K562 (cell line): ENCODE measurements around the gene TMEM208. TPM values are rescaled to one million over a fixed set of nuclear protein-coding genes. Genes with fewer than 3 reads are reported as not detected.

Source experiments
- ATAC-seq: fragments of 200-7000 bp; cut with Tn5 transposase; 3 replicates; pipeline ENCODE4 v1.9.1; 2020; ENCODE audit warnings: moderate library complexity
- BruUV-seq: library from RNA; stranded (reverse); fragments of 400-500 nt; replicated peaks from 2 replicates; lab custom pipeline; 2021; lab: Mats Ljungman, UMichigan
- CTCF ChIA-PET: fragments of 300-600 bp; formaldehyde crosslinking; extraction: SDS; loops from one replicate; lab custom pipeline; 2021; ENCODE audit warnings: low intra/inter-chr PET ratio; lab: Yijun Ruan, JAX
- POLR2A ChIA-PET: fragments of 300-600, 350-650 bp; sonication (Branson Sonifier 250); formaldehyde crosslinking; extraction: SDS; loops from one replicate; lab custom pipeline; 2021; ENCODE audit warnings: antibody characterized with exemption, inconsistent platforms; lab: Yijun Ruan, JAX
- DNase-seq, 4 experiments: peaks; one replicate each; pipeline versions ENCODE4 v3.0.0 to v3.0.0-alpha.2; 2011 to 2018; ENCODE audit warnings: low spot score in 3 of 4, mixed read lengths in 3 of 4; ENCODE audit errors: extremely low read depth in 1 of 4
- FAIRE-seq: peaks from 2 replicates; lab custom pipeline; 2011; peaks lifted over from hg19 to GRCh38; lab: Jason Lieb, UNC
- H2AFZ ChIP-seq: 2 replicates; pipeline ENCODE4 v1.6.0; 2011; ENCODE audit warnings: low read depth, low read length, control low read depth, inconsistent platforms
- H3K27ac ChIP-seq: fragments of 200-600 bp; 3 replicates; pipeline ENCODE4 v1.8.0; 2011; ENCODE audit warnings: low read depth, mild to moderate bottlenecking, control low read depth, inconsistent platforms, low read length, moderate library complexity, mixed read lengths; ENCODE audit errors: extremely low read depth
- H3K27me3 ChIP-seq, 2 experiments: fragments of 300-600 bp in 1 of 2; 2 replicates in 1 of 2; 3 replicates in 1 of 2; pipeline versions ENCODE4 v1.6.0 to v1.8.0; 2011; ENCODE audit warnings: inconsistent platforms in 2 of 2, low read length in 2 of 2, mild to moderate bottlenecking in 1 of 2, mixed read lengths in 1 of 2, moderate library complexity in 1 of 2; ENCODE audit not compliant: control insufficient read depth in 2 of 2, insufficient read depth in 2 of 2
- H3K36me3 ChIP-seq: fragments of 300-600 bp; 3 replicates; pipeline ENCODE4 v1.8.0; 2011; ENCODE audit warnings: mild to moderate bottlenecking, low read length, inconsistent platforms; ENCODE audit not compliant: control insufficient read depth, insufficient read depth
- H3K4me1 ChIP-seq, 2 experiments: fragments of 200-600 bp in 1 of 2; replicated peaks in 1 of 2; 2 replicates in 1 of 2; 3 replicates in 1 of 2; pipeline versions ENCODE4 v1.5.1 to v1.8.0; 2011; ENCODE audit warnings: inconsistent platforms in 2 of 2, low read length in 2 of 2, mild to moderate bottlenecking in 1 of 2, mixed read lengths in 1 of 2, moderate library complexity in 1 of 2; ENCODE audit not compliant: control insufficient read depth in 2 of 2, insufficient read depth in 2 of 2
- H3K4me2 ChIP-seq: 2 replicates; pipeline ENCODE4 v1.6.1; 2011; ENCODE audit warnings: low read length, control low read depth, inconsistent platforms, mixed read lengths; ENCODE audit not compliant: insufficient read depth
- H3K4me3 ChIP-seq: fragments of 200-600 bp; sonication (generic), shearing (Covaris generic); 2 replicates; pipeline ENCODE4 v1.5.1; 2016; ENCODE audit warnings: control low read depth, inconsistent platforms
- H3K79me2 ChIP-seq: fragments of 200-600 bp; 3 replicates; pipeline ENCODE4 v1.8.0; 2011; ENCODE audit warnings: low read length, inconsistent platforms; ENCODE audit not compliant: control insufficient read depth, insufficient read depth
- H3K9ac ChIP-seq, 2 experiments: 2 replicates each; pipeline versions ENCODE4 v1.6.0 to v1.6.1; 2011; ENCODE audit warnings: low read depth in 2 of 2, low read length in 2 of 2, control low read depth in 1 of 2, inconsistent platforms in 1 of 2, mild to moderate bottlenecking in 1 of 2, mixed read lengths in 1 of 2; ENCODE audit not compliant: insufficient read depth in 1 of 2
- H3K9me1 ChIP-seq: one replicate; pipeline ENCODE4 v1.6.0; 2011; ENCODE audit warnings: inconsistent platforms, mild to moderate bottlenecking, low read length, moderate library complexity; ENCODE audit not compliant: control insufficient read depth, insufficient read depth
- H3K9me3 ChIP-seq: replicated peaks from 2 replicates; pipeline ENCODE4 v1.5.1; 2011; ENCODE audit warnings: low read depth, low read length, inconsistent platforms; ENCODE audit not compliant: control insufficient read depth, insufficient read depth
- H4K20me1 ChIP-seq: replicated peaks from 2 replicates; pipeline ENCODE4 v1.6.1; 2011; ENCODE audit warnings: low read length, inconsistent platforms, mixed read lengths; ENCODE audit not compliant: control insufficient read depth, insufficient read depth
- IRF9 ChIP-seq: fragments of 450-650 bp; IDR thresholded peaks from 2 replicates; pipeline ENCODE4 v1.6.1; 2016; ENCODE audit warnings: missing biosample characterization, missing genetic modification characterization
- MYBL2 ChIP-seq, 2 experiments: fragments of 450-650 bp in 1 of 2; sonication (generic) in 1 of 2; formaldehyde crosslinking in 1 of 2; IDR thresholded peaks; 2 replicates each; pipeline versions ENCODE4 v1.6.1 to v1.8.1; 2017 to 2022; ENCODE audit warnings: borderline replicate concordance in 1 of 2, inconsistent platforms in 1 of 2, low read depth in 1 of 2, mild to moderate bottlenecking in 1 of 2, missing genetic modification reagents in 1 of 2, moderate library complexity in 1 of 2
- MYNN ChIP-seq, 2 experiments: sonication (generic); formaldehyde crosslinking in 1 of 2; IDR thresholded peaks; 2 replicates each; pipeline versions ENCODE4 v1.5.0 to v1.6.1; 2016 to 2020; ENCODE audit warnings: antibody characterized with exemption in 1 of 2, missing genetic modification reagents in 1 of 2
- POLR2G ChIP-seq: fragments of 200-400 bp; formaldehyde crosslinking; IDR thresholded peaks from 2 replicates; pipeline ENCODE4 v1.6.1; 2017; ENCODE audit warnings: low read depth, mild to moderate bottlenecking, antibody characterized with exemption, low read length, moderate library complexity
- POLR2H ChIP-seq: IDR thresholded peaks from 2 replicates; pipeline ENCODE4 v1.6.1; 2016; ENCODE audit warnings: missing genetic modification characterization, low read depth, mild to moderate bottlenecking, control low read depth, missing compliant biosample characterization, moderate library complexity
- POLR3A ChIP-seq: IDR thresholded peaks from 2 replicates; pipeline ENCODE4 v1.6.1; 2011; ENCODE audit warnings: borderline replicate concordance, mild to moderate bottlenecking, moderate library complexity; ENCODE audit not compliant: insufficient read length, insufficient read depth; ENCODE audit errors: extremely low read depth
- POU5F1 ChIP-seq: fragments of 150-350 bp; IDR thresholded peaks from 2 replicates; pipeline ENCODE4 v1.6.1; 2014; ENCODE audit warnings: borderline replicate concordance, low read length, low read depth, mild to moderate bottlenecking; ENCODE audit not compliant: partially characterized antibody
- RAD21 ChIP-seq, 2 experiments: fragments of 250-450 bp in 1 of 2; fragments of 450-650 bp in 1 of 2; sonication (Bioruptor Pico) in 1 of 2; formaldehyde crosslinking in 1 of 2; IDR thresholded peaks in 1 of 2; conservative IDR thresholded peaks in 1 of 2; 2 replicates each; pipeline versions ENCODE4 v1.4.0 to v1.8.0; 2020 to 2022; ENCODE audit warnings: mild to moderate bottlenecking in 2 of 2, moderate library complexity in 1 of 2
- RBM17 ChIP-seq: fragments of 200-400 bp; formaldehyde crosslinking; IDR thresholded peaks from 2 replicates; pipeline ENCODE4 v1.6.1; 2017; ENCODE audit warnings: low read depth, mild to moderate bottlenecking, low read length, borderline replicate concordance
- ZFPM2 ChIP-seq: fragments of 250-450 bp; sonication (Bioruptor Pico); IDR thresholded peaks from 2 replicates; pipeline ENCODE4 v1.5.1; 2022; ENCODE audit warnings: mild to moderate bottlenecking
- ZNF764 ChIP-seq: fragments of 250-450 bp; sonication (Bioruptor Pico); IDR thresholded peaks from 2 replicates; pipeline ENCODE4 v1.4.0; 2020; ENCODE audit warnings: low read depth, mild to moderate bottlenecking, moderate library complexity
- ZNF830 ChIP-seq: fragments of 250-450 bp; sonication (Bioruptor Pico); IDR thresholded peaks from 2 replicates; pipeline ENCODE4 v1.5.0; 2021; ENCODE audit warnings: mild to moderate bottlenecking
- WGBS: fragments of 100-300 bp; shearing (Covaris generic); methylation state at CpG from one replicate; pipeline ENCODE4 v1.1.6; 2016; ENCODE audit warnings: low coverage, mixed read lengths; ENCODE audit not compliant: insufficient coverage; ENCODE audit errors: missing lambda C conversion rate; 5-methylcytosine and 5-hydroxymethylcytosine counted together
- in situ Hi-C: fragments of 300-500 bp; cut with MboI; formaldehyde crosslinking; loops from 4 replicates; pipeline ENCODE4 v1.15.0; 2018; ENCODE audit warnings: inconsistent platforms, mixed read lengths
- intact Hi-C: fragments of 100-400 bp; cut with micrococcal nuclease; formaldehyde crosslinking; loops from 2 replicates; pipeline ENCODE4 v1.14.2; 2022
- polyA plus RNA-seq, 8 experiments: library from polyadenylated mRNA; depleted of rRNA in 4 of 8; stranded (reverse) in 5 of 8; unstranded in 3 of 8; fragments of >200 nt; fragmentation: Nextera tagmentation in 2 of 8; fragmentation: Illumina TruSeq in 1 of 8; extraction: Ambion mirVana in 2 of 8; extraction: Trizol in 1 of 8; gene quantifications; 2 replicates each; pipeline versions ENCODE4 v1.2.1 to v1.2.3, GENCODE V29; 2011 to 2014; ENCODE audit warnings: inconsistent platforms in 1 of 8, missing spikeins in 1 of 8
- total RNA-seq, 7 experiments: library from RNA; depleted of rRNA in 6 of 7; stranded (reverse); fragments of >200 nt in 6 of 7; fragmentation: Illumina TruSeq in 2 of 7; extraction: Trizol in 2 of 7; gene quantifications; 2 replicates each; pipeline versions ENCODE4 v1.2.1 to v1.2.3, GENCODE V29; 2011 to 2021; ENCODE audit warnings: low replicate concordance in 1 of 7
- TF ChIP-seq, protein P1 (sequence below): fragments of 250-450 bp; sonication (Bioruptor Pico); IDR thresholded peaks from 2 replicates; pipeline ENCODE4 v1.8.0; 2021; ENCODE audit warnings: moderate library complexity, mild to moderate bottlenecking, inconsistent platforms

TMEM208 gene
- total and polyA plus RNA-seq, 9 of the 15 experiments (the other 6 are each of a cell fraction or from before 2014, with no cell fraction given), result 31.8 to 239 (median 54.3) TPM

DNA sequence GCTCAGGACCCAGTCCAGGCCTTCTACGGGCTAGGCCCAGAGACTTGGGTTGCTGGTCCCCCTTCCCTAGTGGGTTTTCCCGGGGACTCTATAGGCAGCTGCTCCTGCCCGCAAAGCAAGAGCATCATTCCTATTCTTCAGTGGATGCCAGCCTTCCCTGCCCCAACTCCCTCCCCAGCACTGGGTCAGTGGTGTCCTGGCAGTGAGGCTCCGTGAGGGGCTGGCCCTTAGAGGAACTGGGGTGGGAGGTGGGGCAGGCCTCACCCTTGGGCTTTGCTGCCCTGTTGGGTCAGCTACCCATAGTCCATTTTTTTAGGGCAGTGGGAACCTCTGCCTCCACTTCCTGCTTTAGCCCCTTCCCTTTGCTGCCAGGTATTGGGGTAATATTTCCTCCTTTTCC lies 44.5 kb downstream of the TMEM208 start:
- H3K4me1 ChIP-seq, result peaks cover 23 to 29% of the 10 kb centered on the region in 2 experiments
- intact Hi-C loops (no loop called here), in situ Hi-C loops (no loop called here)
- H3K27me3 ChIP-seq, result no peaks in the 10 kb centered on the region
- no peak for ATAC-seq
- H3K27ac ChIP-seq, result no peak overlapping the region
- TF ChIP-seq POLR3A, result no peak
- 0 out of 2 replicates have a peak, but pooled peaks have one; percentile 4 for TF ChIP-seq MYNN (IDR thresholded peaks at IDR 0.05)
- TF ChIP-seq MYNN (CRISPR knock-in tag; IDR thresholded peaks at IDR 0.05), result no peak
- H2AFZ ChIP-seq, result no peak overlapping the region
- no TSS peak for BruUV-seq
- H3K79me2 ChIP-seq, result no peaks in the 10 kb centered on the region
- H3K9me1 ChIP-seq, result no peaks in the 10 kb centered on the region
- no peaks in the 10 kb centered on the region for H3K9me3 ChIP-seq
- ChIA-PET CTCF (no interaction called here), POLR2A (interaction anchor here (0.5 to 1.0 kb wide), 2 partner anchors 35 to 63 kb away, joined by 3 read pairs; no protein-coding TSS in a partner anchor)
- H3K36me3 ChIP-seq, result peaks cover 15% of the 10 kb centered on the region; the same call in 1 of the 3 replicates
- 0 out of 4 replicates have a peak overlapping the region, but pooled peaks of 1 of the 2 experiments have one; percentile 31 for H3K9ac ChIP-seq
- no peak overlapping the region for H3K4me3 ChIP-seq
- 85% methylated on average over 4 of the region's 4 CpGs for WGBS
- no peak for FAIRE-seq
- no peak for DNase-seq
- H3K4me2 ChIP-seq, result no peak overlapping the region
- no peaks in the 10 kb centered on the region for H4K20me1 ChIP-seq

GRCh38 chr16:67275321-67275720 lies 48.4 kb downstream of the TMEM208 start:
- WGBS, result 92% methylated on average over 2 of the region's 2 CpGs
- in situ Hi-C loops, result no loop called here
- H3K4me1 ChIP-seq, result peaks cover 22 to 38% of the 10 kb centered on the region in 2 experiments

More at GRCh38 chr16:67275321-67275720, 48.4 kb downstream of the TMEM208 start:
- Histone ChIP-seq H3K27me3 (no peaks in the 10 kb centered on the region), H4K20me1 (no peaks in the 10 kb centered on the region), H3K9me3 (no peaks in the 10 kb centered on the region), H3K36me3 (peaks cover 30% of the 10 kb centered on the region; the same call in 2 of the 3 replicates), H3K79me2 (peaks cover 30% of the 10 kb centered on the region), H3K4me3 (no peak overlapping the region), H3K27ac (no peak overlapping the region), H2AFZ (no peak overlapping the region), H3K4me2 (no peak overlapping the region), H3K9me1 (no peaks in the 10 kb centered on the region), H3K9ac (no peak overlapping the region)
- no peak for DNase-seq
- peak; percentile 11 for FAIRE-seq
- TF ChIP-seq ZNF830 (CRISPR knock-in tag) (no peak), POLR2H (no peak), RBM17 (no peak), ZNF764 (CRISPR knock-in tag) (no peak), MYBL2 (IDR thresholded peaks at IDR 0.05; ENCODE audit: low read depth) (no peak), MYBL2 (CRISPR knock-in tag; IDR thresholded peaks at IDR 0.05; ENCODE audit: borderline replicate concordance) (no peak), POLR2G (no peak), RAD21 (CRISPR knock-in tag; conservative IDR thresholded peaks at IDR 0.05 in 1 of 2, IDR thresholded peaks at IDR 0.05 in 1 of 2) (no peak), POU5F1 (no peak), ZFPM2 (CRISPR knock-in tag) (no peak), IRF9 (tag) (no peak)
- TF ChIP-seq, protein P1, sequence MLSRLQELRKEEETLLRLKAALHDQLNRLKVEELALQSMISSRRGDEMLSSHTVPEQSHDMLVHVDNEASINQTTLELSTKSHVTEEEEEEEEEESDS (CRISPR knock-in tag), result no peak
- CTCF ChIA-PET, result no interaction called here
- no peak for ATAC-seq
- POLR2A ChIA-PET, result no interaction called here
- TSS peak; percentile 16 for BruUV-seq
- intact Hi-C loops, result loop anchor here (5.0 kb wide), 1 partner anchor 38 kb away; no protein-coding TSS in a partner anchor
